ENCODE results near the gene CYP4F12. TPM values are rescaled to one million over a fixed set of nuclear protein-coding genes. Genes with fewer than 3 reads are reported as not detected.

Gene CYP4F12
- polyA plus RNA-seq, 1 donor (not counting 4 experiments of a cell fraction or from before 2014, with no cell fraction given): 2.0 TPM

DNA sequence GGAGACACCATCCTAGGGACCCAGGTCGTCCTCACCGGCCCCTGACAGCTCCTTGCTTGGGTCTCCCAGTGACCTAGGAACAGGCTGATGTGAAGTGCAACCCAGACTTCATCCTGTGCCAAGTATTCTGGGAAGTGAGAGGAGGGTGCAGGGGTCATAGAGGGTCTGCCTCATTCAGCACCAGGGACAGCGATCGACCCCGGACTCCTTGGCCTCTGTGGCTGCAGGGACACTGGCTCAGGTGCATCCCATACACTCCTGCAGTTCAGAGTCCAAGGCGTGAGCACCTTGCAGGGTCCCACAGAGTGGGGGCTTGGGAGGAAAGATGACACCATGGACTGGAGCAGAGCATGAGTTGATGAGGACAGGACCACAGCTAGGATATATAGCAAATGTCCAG lies 44.9 kb downstream of the CYP4F12 start:
- Histone ChIP-seq H4K20me1 (ENCODE audit: control insufficient read depth, extremely low read depth, insufficient read depth, low read length) (no peaks in the 10 kb centered on the region), H3K9me1 (ENCODE audit: control insufficient read depth, extremely low read depth, insufficient read depth, low read length) (no peaks in the 10 kb centered on the region), H3K4me1 (ENCODE audit: control insufficient read depth, extremely low read depth, insufficient read depth, low read length) (no peaks in the 10 kb centered on the region), H3K4me3 (ENCODE audit: control insufficient read depth in 2 of 3, extremely low read depth in 1 of 3, insufficient read depth in 2 of 3, low read depth in 1 of 3, low read length in 3 of 3) (no peak overlapping the region), H2AFZ (ENCODE audit: control insufficient read depth, low read length) (no peak overlapping the region), H3K9ac (ENCODE audit: control insufficient read depth, extremely low read depth, insufficient read depth, low read length) (no peak overlapping the region), H3K9me3 (ENCODE audit: control insufficient read depth, low read depth, low read length) (no peaks in the 10 kb centered on the region), H3K36me3 (ENCODE audit: control insufficient read depth in 2 of 2, extremely low read depth in 1 of 2, insufficient read depth in 2 of 2, low read length in 2 of 2) (no peaks in the 10 kb centered on the region), H3K79me2 (ENCODE audit: control insufficient read depth, insufficient read depth, low read length) (no peaks in the 10 kb centered on the region), H3K27me3 (ENCODE audit: control insufficient read depth, extremely low read depth, insufficient read depth, low read length) (peaks cover 2% of the 10 kb centered on the region), H3K27ac (ENCODE audit: control insufficient read depth, insufficient read depth, low read length) (no peak overlapping the region), H3K4me2 (ENCODE audit: control insufficient read depth, extremely low read depth, insufficient read depth, low read depth, low read length) (no peak overlapping the region)
- TF ChIP-seq EZH2 (IDR thresholded peaks at IDR 0.05; ENCODE audit: low read length): no peak
- TF ChIP-seq, protein P1, sequence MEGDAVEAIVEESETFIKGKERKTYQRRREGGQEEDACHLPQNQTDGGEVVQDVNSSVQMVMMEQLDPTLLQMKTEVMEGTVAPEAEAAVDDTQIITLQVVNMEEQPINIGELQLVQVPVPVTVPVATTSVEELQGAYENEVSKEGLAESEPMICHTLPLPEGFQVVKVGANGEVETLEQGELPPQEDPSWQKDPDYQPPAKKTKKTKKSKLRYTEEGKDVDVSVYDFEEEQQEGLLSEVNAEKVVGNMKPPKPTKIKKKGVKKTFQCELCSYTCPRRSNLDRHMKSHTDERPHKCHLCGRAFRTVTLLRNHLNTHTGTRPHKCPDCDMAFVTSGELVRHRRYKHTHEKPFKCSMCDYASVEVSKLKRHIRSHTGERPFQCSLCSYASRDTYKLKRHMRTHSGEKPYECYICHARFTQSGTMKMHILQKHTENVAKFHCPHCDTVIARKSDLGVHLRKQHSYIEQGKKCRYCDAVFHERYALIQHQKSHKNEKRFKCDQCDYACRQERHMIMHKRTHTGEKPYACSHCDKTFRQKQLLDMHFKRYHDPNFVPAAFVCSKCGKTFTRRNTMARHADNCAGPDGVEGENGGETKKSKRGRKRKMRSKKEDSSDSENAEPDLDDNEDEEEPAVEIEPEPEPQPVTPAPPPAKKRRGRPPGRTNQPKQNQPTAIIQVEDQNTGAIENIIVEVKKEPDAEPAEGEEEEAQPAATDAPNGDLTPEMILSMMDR (optimal IDR thresholded peaks at IDR 0.05 in 1 of 3, IDR thresholded peaks at IDR 0.05 in 1 of 3, conservative IDR thresholded peaks at IDR 0.05 in 1 of 3; ENCODE audit: extremely low read depth in 1 of 3, insufficient read depth in 2 of 3, low read length in 3 of 3): no peak
- dilution Hi-C loops (cut with MboI; ENCODE audit: extremely low pct_ligation_motif_present, low sequenced_read_pairs): no loop called here
- DNase-seq (ENCODE audit: low read depth, low spot score) (no peak), FAIRE-seq (no peak)

DNA sequence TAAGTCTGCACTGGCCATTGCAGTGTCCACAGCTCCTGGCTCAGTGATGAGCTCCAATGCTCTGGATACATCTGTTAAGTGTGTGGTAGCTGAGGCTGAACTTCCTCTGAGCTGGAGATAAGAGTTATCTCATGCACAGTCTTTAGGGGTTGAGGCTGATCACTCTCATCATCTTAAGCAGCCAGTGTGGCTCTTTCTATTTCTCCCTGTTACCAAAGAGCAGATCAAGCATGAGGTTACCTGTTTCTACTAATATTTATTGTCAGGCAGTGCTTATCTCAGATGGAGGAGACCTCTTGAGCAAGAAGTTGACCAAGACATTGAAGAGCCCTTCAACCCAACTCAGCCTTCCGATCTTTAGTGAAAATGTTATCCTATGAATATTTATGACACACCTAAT lies 48.4 kb downstream of the CYP4F12 start:
- Histone ChIP-seq H3K27ac (ENCODE audit: control insufficient read depth, insufficient read depth, low read length) (no peak overlapping the region), H3K36me3 (ENCODE audit: control insufficient read depth in 2 of 2, extremely low read depth in 1 of 2, insufficient read depth in 2 of 2, low read length in 2 of 2) (no peaks in the 10 kb centered on the region), H2AFZ (ENCODE audit: control insufficient read depth, low read length) (no peak overlapping the region), H3K4me1 (ENCODE audit: control insufficient read depth, extremely low read depth, insufficient read depth, low read length) (no peaks in the 10 kb centered on the region), H4K20me1 (ENCODE audit: control insufficient read depth, extremely low read depth, insufficient read depth, low read length) (no peaks in the 10 kb centered on the region), H3K4me2 (ENCODE audit: control insufficient read depth, extremely low read depth, insufficient read depth, low read depth, low read length) (no peak overlapping the region), H3K4me3 (ENCODE audit: control insufficient read depth in 2 of 3, extremely low read depth in 1 of 3, insufficient read depth in 2 of 3, low read depth in 1 of 3, low read length in 3 of 3) (no peak overlapping the region), H3K9me3 (ENCODE audit: control insufficient read depth, low read depth, low read length) (no peaks in the 10 kb centered on the region), H3K27me3 (ENCODE audit: control insufficient read depth, extremely low read depth, insufficient read depth, low read length) (peaks cover 10% of the 10 kb centered on the region), H3K79me2 (ENCODE audit: control insufficient read depth, insufficient read depth, low read length) (no peaks in the 10 kb centered on the region), H3K9me1 (ENCODE audit: control insufficient read depth, extremely low read depth, insufficient read depth, low read length) (no peaks in the 10 kb centered on the region), H3K9ac (ENCODE audit: control insufficient read depth, extremely low read depth, insufficient read depth, low read length) (no peak overlapping the region)
- no peak for DNase-seq (ENCODE audit: low read depth, low spot score)
- dilution Hi-C loops (cut with MboI; ENCODE audit: extremely low pct_ligation_motif_present, low sequenced_read_pairs): no loop called here
- no peak for TF ChIP-seq EZH2 (IDR thresholded peaks at IDR 0.05; ENCODE audit: low read length)
- TF ChIP-seq, protein P1 (optimal IDR thresholded peaks at IDR 0.05 in 1 of 3, IDR thresholded peaks at IDR 0.05 in 1 of 3, conservative IDR thresholded peaks at IDR 0.05 in 1 of 3; ENCODE audit: extremely low read depth in 1 of 3, insufficient read depth in 2 of 3, low read length in 3 of 3): no peak
- no peak for FAIRE-seq

All from keratinocyte (primary cell).